Colonic mucosa (tissue), 4 donors: ENCODE measurements around the gene SMYD5. TPM values are rescaled to one million over a fixed set of nuclear protein-coding genes. Genes with fewer than 3 reads are reported as not detected.

Experiments used
- DNase-seq: peaks from one replicate; pipeline ENCODE4 v3.0.0-alpha.2; 2020
- H3K27ac ChIP-seq: fragments of 200-600 bp; one replicate; pipeline ENCODE4 v1.8.0; 2021
- H3K27me3 ChIP-seq: fragments of 200-600 bp; one replicate; pipeline ENCODE4 v1.8.0; 2021
- H3K36me3 ChIP-seq: fragments of 200-600 bp; one replicate; pipeline ENCODE4 v1.8.0; 2021
- H3K4me1 ChIP-seq: fragments of 200-600 bp; one replicate; pipeline ENCODE4 v1.8.0; 2021; ENCODE audit warnings: mild to moderate bottlenecking
- H3K4me3 ChIP-seq: fragments of 200-600 bp; one replicate; pipeline ENCODE4 v1.8.0; 2021
- H3K9ac ChIP-seq, 2 donors: one replicate each; pipeline ENCODE4 v1.7.0; 2013; ENCODE audit warnings: control low read depth in 2 of 2, low read depth in 2 of 2, low read length in 2 of 2
- H3K9me3 ChIP-seq: fragments of 200-600 bp; one replicate; pipeline ENCODE4 v1.8.0; 2021
- intact Hi-C: fragments of 100-400 bp; cut with DNase I; formaldehyde crosslinking; loops from one replicate; pipeline ENCODE4 v1.14.1; 2022
- total RNA-seq, 2 donors: library from RNA; stranded (reverse); fragmentation: NEBNext Ultra II Directional in 1 of 2; extraction: Animal tissue kit (Norgen Biotek cat#: 25700) in 1 of 2; gene quantifications; one replicate each; pipeline ENCODE4 v1.2.1, GENCODE V29; 2021
- TF ChIP-seq, protein P1 (sequence below): fragments of 200-600 bp; IDR thresholded peaks from one replicate; pipeline ENCODE4 v1.8.0; 2022; ENCODE audit warnings: antibody characterized with exemption, mild to moderate bottlenecking
- donor health status: healthy.
- donor health status: DM: no; HTN: no; CAD: no.
- donor health status: DM: no; HTN: no; CAD: no.

The SMYD5 gene
- total RNA-seq, 2 donors from 2014 or later, result 9.4 to 18.9 TPM

DNA sequence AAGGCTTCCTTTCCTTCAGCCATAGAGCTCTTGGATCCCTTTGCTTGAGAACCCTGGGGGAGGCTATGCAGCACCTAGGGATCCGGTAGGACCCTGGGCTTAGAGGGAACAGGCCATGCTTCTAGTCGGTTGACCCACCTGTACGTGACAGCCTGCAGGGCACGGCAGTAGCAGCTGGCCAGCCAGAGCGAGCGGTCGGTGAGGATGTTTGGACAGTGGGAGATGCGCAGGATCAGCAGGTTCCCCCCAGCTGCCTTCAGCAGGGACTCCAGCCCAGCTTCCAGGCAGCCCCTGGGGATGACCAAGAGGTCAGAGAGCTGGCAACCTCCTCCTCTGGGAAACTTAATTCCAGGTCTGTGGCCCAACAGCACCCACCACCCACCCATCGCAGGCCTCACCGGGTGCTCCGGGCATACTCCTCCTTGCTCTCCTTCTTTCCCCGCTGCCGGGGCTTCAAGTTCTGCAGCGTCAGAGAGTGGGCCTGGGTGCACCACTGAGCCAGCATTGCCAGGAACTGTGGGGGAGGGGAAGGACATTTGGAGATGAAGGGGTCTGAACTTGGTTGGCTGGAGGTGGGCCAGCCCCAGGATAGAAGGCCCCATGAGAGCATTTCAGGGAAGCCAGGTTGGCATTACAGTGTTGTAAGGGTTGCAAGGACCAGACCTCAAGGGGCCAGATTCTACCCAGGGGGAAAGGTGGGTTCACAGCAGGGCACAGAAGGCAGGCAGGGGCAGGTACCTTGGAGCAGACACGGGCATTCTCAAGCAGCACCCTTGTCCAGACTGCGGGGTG, 49.7 kb downstream of the SMYD5 start:
- H3K27me3 ChIP-seq, result no peaks in the 10 kb centered on the region
- DNase-seq, result no peak
- H3K9me3 ChIP-seq, result no peaks in the 10 kb centered on the region
- TF ChIP-seq, protein P1, sequence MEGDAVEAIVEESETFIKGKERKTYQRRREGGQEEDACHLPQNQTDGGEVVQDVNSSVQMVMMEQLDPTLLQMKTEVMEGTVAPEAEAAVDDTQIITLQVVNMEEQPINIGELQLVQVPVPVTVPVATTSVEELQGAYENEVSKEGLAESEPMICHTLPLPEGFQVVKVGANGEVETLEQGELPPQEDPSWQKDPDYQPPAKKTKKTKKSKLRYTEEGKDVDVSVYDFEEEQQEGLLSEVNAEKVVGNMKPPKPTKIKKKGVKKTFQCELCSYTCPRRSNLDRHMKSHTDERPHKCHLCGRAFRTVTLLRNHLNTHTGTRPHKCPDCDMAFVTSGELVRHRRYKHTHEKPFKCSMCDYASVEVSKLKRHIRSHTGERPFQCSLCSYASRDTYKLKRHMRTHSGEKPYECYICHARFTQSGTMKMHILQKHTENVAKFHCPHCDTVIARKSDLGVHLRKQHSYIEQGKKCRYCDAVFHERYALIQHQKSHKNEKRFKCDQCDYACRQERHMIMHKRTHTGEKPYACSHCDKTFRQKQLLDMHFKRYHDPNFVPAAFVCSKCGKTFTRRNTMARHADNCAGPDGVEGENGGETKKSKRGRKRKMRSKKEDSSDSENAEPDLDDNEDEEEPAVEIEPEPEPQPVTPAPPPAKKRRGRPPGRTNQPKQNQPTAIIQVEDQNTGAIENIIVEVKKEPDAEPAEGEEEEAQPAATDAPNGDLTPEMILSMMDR, result no peak
- no peak overlapping the region for H3K27ac ChIP-seq
- intact Hi-C loops, result no loop called here
- H3K9ac ChIP-seq, result no peak overlapping the region
- peaks cover under 1% of the 10 kb centered on the region for H3K4me1 ChIP-seq
- no peaks in the 10 kb centered on the region for H3K36me3 ChIP-seq
- no peak overlapping the region for H3K4me3 ChIP-seq

DNA sequence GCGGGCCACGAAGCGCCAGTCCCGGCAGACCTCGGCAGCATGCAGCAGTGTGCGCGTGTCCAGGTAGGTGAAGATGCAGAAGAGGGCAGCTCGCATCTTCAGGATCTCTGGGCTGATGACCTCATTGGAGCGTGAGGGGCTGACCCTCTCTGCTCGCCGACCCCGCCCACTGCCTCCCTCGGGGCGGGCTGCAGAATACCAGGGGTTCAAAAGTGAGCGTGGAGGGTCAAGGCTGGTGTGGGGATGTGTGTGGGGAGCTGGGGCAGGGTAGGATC, 50.2 kb downstream of the SMYD5 start:
- H3K27ac ChIP-seq, result no peak overlapping the region
- H3K27me3 ChIP-seq, result no peaks in the 10 kb centered on the region
- TF ChIP-seq, protein P1, result no peak
- no peak overlapping the region for H3K4me3 ChIP-seq
- H3K9ac ChIP-seq, result no peak overlapping the region
- intact Hi-C loops, result no loop called here
- no peak for DNase-seq
- no peaks in the 10 kb centered on the region for H3K9me3 ChIP-seq
- H3K4me1 ChIP-seq, result peaks cover 4% of the 10 kb centered on the region
- no peaks in the 10 kb centered on the region for H3K36me3 ChIP-seq

DNA sequence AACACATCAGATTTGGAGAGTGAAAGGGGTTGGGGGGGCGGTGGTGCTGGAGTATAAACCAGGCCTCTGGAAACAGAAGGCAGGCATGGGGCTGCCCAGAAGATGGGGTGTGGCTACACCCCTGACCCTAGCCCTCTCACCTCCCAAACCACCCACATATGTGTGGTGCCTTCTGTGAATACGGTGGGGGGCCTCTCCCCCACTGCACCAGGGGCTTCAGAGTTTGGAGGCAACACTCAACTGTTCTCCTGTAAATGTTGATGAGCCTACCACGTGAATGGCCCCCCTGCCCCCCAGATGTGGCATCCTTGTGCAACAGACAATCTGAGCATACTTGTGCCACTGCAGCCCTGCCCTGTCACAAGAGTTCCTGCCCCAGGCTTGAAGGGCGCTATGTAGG, 50.7 kb downstream of the SMYD5 start:
- TF ChIP-seq, protein P1, result no peak
- no peaks in the 10 kb centered on the region for H3K9me3 ChIP-seq
- DNase-seq, result no peak
- H3K9ac ChIP-seq, result no peak overlapping the region
- no peaks in the 10 kb centered on the region for H3K36me3 ChIP-seq
- H3K4me1 ChIP-seq, result peaks cover 4% of the 10 kb centered on the region
- H3K27me3 ChIP-seq, result no peaks in the 10 kb centered on the region
- no peak overlapping the region for H3K4me3 ChIP-seq
- intact Hi-C loops, result no loop called here
- no peak overlapping the region for H3K27ac ChIP-seq

DNA sequence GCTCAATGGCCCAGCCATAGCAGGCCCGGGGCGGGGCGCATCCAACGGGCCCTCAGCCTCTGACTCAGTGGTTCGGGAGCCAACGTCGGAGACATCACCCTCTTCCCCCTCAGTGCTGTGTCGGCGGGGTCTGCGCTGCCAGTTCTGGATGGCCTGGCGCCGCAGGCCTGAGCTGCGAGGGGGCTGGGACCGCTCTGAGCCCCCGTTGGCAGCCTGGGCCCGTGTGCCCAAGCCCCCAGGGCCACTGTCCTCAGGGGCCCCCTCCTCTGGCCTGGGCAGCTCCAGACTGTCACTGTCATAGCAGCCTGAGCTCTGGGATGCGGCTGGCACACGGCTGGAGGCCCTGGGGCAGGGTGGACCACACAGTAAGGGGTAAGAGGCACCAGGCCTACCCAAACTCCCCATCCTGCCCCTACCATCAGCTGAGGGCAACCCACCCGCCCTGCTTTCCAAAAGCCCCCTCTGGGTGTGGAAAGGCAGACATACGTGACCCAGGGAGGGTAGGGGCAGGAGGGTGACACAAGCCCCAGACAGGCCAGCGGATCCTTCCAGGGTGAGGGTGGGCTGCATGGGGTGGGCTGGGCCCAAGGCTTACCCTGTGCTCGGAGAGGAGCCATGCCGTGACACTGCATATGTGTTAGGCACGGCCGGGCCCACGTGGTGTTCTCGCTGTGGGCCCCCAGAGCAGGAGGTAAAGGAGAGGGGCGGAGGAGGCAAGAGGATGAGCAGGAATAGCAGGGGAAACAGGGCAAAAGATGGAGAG, 51.4 kb downstream of the SMYD5 start:
- Histone ChIP-seq H3K9ac (no peak overlapping the region), H3K27ac (no peak overlapping the region), H3K36me3 (no peaks in the 10 kb centered on the region), H3K9me3 (no peaks in the 10 kb centered on the region), H3K4me3 (no peak overlapping the region), H3K27me3 (no peaks in the 10 kb centered on the region), H3K4me1 (peaks cover 4% of the 10 kb centered on the region)
- intact Hi-C loops, result no loop called here
- no peak for DNase-seq
- TF ChIP-seq, protein P1, result no peak

DNA sequence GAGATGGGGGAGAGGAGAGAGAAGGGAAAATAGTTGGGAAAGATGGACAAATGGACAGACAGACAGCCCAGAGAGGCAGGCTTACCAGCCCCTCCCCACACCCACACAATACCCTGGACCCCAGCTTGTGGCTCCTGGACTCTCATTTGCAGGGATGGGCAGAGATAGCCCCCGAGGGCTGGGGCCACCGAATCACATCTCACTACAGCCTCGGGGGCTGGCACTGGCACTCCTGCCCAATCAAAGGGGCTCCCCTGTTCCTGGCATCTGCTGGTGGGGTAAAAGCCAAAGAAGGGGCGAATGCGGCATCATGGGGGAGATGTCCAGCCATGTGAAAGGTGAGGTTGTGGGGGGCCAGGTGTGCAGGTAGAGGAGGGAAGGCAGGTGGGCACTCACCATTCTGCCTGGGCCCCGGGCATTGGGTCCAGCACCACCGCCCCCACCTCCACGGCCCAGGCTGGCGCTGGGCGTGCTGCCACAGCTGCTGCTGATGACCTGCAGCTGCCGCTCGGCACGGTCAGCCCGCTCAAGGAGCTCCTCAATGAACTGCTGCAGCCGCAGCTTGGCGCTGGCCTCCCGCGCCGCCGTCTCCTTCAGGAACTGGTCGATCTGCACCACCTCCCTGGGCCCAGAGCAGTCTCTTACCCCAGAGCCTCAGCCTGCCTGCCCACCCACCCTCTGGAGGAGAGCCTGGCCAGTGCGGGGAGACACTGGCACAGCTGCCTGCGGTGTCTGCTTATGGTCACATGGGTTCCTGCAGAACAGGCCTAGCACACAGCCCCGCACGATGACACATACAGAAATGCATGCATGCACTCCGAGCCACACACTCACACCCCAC, 52.2 kb downstream of the SMYD5 start:
- peaks cover 4% of the 10 kb centered on the region for H3K4me1 ChIP-seq
- H3K9ac ChIP-seq, result no peak overlapping the region
- TF ChIP-seq, protein P1, result no peak
- H3K27me3 ChIP-seq, result no peaks in the 10 kb centered on the region
- no peaks in the 10 kb centered on the region for H3K36me3 ChIP-seq
- no peaks in the 10 kb centered on the region for H3K9me3 ChIP-seq
- intact Hi-C loops, result no loop called here
- DNase-seq, result no peak
- no peak overlapping the region for H3K4me3 ChIP-seq
- no peak overlapping the region for H3K27ac ChIP-seq
